GM12875 (cell line): ENCODE measurements around the gene PMEPA1.

ENCODE experiments used
- H3K4me3 ChIP-seq: one replicate; pipeline ENCODE4 v1.5.1; 2011; ENCODE audit warnings: low read depth, low read length, control low read depth
- TF ChIP-seq, protein P1 (sequence below): IDR thresholded peaks from 2 replicates; pipeline ENCODE4 v1.5.1; 2011; ENCODE audit warnings: low read depth, mild to moderate bottlenecking, control low read depth, inconsistent platforms, low read length, moderate library complexity, borderline replicate concordance; ENCODE audit not compliant: insufficient read depth

Gene PMEPA1

GRCh38 chr20:57753332-57754164 lies 43.7 kb upstream of the PMEPA1 start:
- H3K4me3 ChIP-seq = no peak overlapping the region
- TF ChIP-seq, protein P1, sequence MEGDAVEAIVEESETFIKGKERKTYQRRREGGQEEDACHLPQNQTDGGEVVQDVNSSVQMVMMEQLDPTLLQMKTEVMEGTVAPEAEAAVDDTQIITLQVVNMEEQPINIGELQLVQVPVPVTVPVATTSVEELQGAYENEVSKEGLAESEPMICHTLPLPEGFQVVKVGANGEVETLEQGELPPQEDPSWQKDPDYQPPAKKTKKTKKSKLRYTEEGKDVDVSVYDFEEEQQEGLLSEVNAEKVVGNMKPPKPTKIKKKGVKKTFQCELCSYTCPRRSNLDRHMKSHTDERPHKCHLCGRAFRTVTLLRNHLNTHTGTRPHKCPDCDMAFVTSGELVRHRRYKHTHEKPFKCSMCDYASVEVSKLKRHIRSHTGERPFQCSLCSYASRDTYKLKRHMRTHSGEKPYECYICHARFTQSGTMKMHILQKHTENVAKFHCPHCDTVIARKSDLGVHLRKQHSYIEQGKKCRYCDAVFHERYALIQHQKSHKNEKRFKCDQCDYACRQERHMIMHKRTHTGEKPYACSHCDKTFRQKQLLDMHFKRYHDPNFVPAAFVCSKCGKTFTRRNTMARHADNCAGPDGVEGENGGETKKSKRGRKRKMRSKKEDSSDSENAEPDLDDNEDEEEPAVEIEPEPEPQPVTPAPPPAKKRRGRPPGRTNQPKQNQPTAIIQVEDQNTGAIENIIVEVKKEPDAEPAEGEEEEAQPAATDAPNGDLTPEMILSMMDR = no peak

- TF ChIP-seq, protein P1 = no peak
These were observed 41.6 kb upstream of the PMEPA1 start for GRCh38 chr20:57751411-57751810.

DNA sequence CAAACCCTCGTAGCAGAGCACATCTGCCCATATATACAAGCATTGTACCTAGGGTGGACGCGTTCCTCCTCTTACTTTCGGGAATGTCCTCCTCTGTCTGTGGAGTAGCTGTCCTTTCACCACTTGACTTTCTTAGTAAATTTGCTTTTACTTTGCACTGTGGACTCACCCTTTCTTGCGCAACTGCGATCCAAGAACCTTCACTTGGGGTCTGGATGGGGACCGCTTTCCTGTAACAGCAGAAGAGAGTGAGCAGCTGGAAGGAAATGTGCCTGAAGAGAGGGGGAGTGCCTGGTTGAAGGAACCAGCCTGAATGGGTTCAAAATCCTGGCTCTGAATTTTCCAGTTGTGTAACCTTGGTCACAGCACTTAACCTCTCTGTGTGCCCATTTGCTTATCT lies 40.1 kb upstream of the PMEPA1 start:
- no peak overlapping the region for H3K4me3 ChIP-seq
- TF ChIP-seq, protein P1 = no peak

More at GRCh38 chr20:57751411-57751810, 41.6 kb upstream of the PMEPA1 start:
- H3K4me3 ChIP-seq = no peak overlapping the region

DNA sequence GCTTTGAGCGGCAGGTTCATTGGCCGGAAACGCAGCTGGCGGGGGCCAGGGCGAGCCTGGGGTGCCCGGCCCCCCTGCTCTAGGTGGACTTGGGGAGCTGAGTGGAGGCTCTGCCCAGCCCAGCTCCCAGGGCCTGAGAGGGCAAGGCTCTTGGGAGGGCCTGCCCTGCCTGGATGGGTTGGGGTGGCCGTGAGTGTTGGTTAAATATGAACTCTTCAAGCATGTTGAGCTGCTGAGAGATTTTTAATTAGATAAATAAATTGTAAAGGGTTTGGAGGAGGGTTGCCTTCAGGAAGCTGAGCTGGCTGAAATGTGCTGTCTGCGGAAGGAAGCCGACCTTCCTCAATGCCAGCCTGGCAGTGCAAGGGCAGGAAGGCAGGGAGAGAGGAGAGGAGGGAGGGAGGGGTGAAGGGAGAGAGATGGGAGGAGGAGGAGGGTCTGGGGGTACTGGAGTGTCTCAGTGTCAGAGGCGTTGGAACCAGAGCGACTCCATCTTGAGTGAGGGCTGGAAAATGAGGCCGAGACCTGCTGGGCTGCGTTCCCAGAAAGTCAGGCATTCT lies 39.4 kb upstream of the PMEPA1 start:
- H3K4me3 ChIP-seq = no peak overlapping the region
- TF ChIP-seq, protein P1 = no peak

DNA sequence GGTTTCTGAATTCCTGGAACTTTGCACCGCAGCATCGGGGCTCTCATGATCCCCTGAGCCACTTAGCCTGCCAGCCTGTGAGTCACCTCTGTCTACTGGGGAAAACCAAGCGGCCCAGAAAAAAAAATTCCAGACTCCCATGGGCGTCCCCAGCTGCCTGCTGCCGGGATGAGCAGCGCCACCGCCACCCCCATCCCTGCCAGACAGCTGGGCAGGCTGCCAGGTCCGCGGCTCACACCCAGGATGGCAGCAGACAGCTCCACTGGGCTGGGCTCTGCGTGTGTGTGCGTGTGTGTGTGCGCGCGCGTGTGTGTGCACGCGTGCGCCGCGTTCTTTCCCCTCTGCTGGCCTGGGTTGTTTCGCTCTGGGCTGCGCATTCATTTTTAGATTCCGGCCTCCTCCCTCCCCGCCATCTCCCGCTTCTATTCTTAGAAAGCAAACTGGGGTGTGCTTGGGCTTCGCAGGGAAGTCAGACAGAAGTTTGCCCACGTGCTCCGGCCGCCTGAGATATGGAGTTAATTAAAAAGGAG lies 38.9 kb upstream of the PMEPA1 start:
- H3K4me3 ChIP-seq = no peak overlapping the region
- TF ChIP-seq, protein P1 = no peak

- H3K4me3 ChIP-seq = no peak overlapping the region
- TF ChIP-seq, protein P1 = no peak
These were observed 38.2 kb upstream of the PMEPA1 start for GRCh38 chr20:57747861-57748481.
